H1 (cell line): ENCODE measurements around the gene POLA1. TPM values are rescaled to one million over a fixed set of nuclear protein-coding genes. Genes with fewer than 3 reads are reported as not detected.

Experiments
- CTCF ChIA-PET: fragments of 300-600 bp; sonication (Branson Sonifier 250); formaldehyde crosslinking; loops from one replicate; lab custom pipeline; 2021; ENCODE audit not compliant: partially characterized antibody; lab: Charles Lee
- POLR2A ChIA-PET: fragments of 300-600 bp; sonication (Branson Sonifier 250); formaldehyde crosslinking; loops from one replicate; lab custom pipeline; 2021; ENCODE audit warnings: inconsistent platforms; ENCODE audit not compliant: partially characterized antibody; lab: Charles Lee
- DNase-seq, 2 experiments: peaks; one replicate each; pipeline versions ENCODE4 v3.0.0 to v3.0.0-alpha.2; 2010 to 2022; ENCODE audit warnings: low spot score in 2 of 2, low read depth in 1 of 2, mixed read lengths in 1 of 2
- FAIRE-seq: peaks from 2 replicates; lab custom pipeline; 2011; peaks lifted over from hg19 to GRCh38; lab: Jason Lieb, UNC
- H2AFZ ChIP-seq: 2 replicates; pipeline ENCODE4 v1.8.1; 2012; ENCODE audit warnings: low read length, inconsistent platforms
- H2AK5ac ChIP-seq: 2 replicates; pipeline ENCODE4 v1.6.1; 2013; ENCODE audit warnings: low read depth, low read length
- H2BK120ac ChIP-seq: replicated peaks from 2 replicates; pipeline ENCODE3; 2013; ENCODE audit warnings: low read depth, low read length, inconsistent platforms
- H2BK12ac ChIP-seq: 2 replicates; pipeline ENCODE4 v1.6.1; 2013; ENCODE audit warnings: low read depth, low read length
- H2BK15ac ChIP-seq: 2 replicates; pipeline ENCODE4 v1.6.1; 2013; ENCODE audit warnings: low read length
- H2BK20ac ChIP-seq: 2 replicates; pipeline ENCODE4 v1.6.1; 2013; ENCODE audit warnings: low read length
- H2BK5ac ChIP-seq: 2 replicates; pipeline ENCODE4 v1.6.1; 2013; ENCODE audit warnings: low read depth, low read length
- H3K14ac ChIP-seq: 2 replicates; pipeline ENCODE4 v1.6.1; 2013; ENCODE audit warnings: inconsistent platforms; ENCODE audit not compliant: insufficient read length
- H3K18ac ChIP-seq: 2 replicates; pipeline ENCODE4 v1.6.1; 2013; ENCODE audit warnings: low read length; ENCODE audit errors: extremely low read depth
- H3K23ac ChIP-seq: 2 replicates; pipeline ENCODE4 v1.6.1; 2013; ENCODE audit warnings: inconsistent platforms; ENCODE audit not compliant: insufficient read length
- H3K23me2 ChIP-seq: 2 replicates; pipeline ENCODE4 v1.6.1; 2013; ENCODE audit warnings: low read depth, low read length
- H3K27ac ChIP-seq: 2 replicates; pipeline ENCODE4 v1.6.1; 2011; ENCODE audit warnings: low read depth, low read length, inconsistent platforms
- H3K27me3 ChIP-seq, 4 experiments: replicated peaks in 1 of 4; 1 replicate in 1 of 4; 2 replicates in 3 of 4; pipeline versions ENCODE4 v1.6.1 to v1.8.1; 2011 to 2013; ENCODE audit warnings: low read length in 3 of 4, mild to moderate bottlenecking in 3 of 4, inconsistent platforms in 2 of 4, mixed read lengths in 2 of 4, moderate library complexity in 1 of 4; ENCODE audit not compliant: control insufficient read depth in 3 of 4, insufficient read depth in 3 of 4; ENCODE audit errors: extremely low read depth in 1 of 4
- H3K36me3 ChIP-seq, 4 experiments: 2 replicates each; pipeline versions ENCODE4 v1.6.1 to v1.8.1; 2011 to 2013; ENCODE audit warnings: mild to moderate bottlenecking in 4 of 4, low read length in 3 of 4, moderate library complexity in 2 of 4, control low read depth in 1 of 4, inconsistent platforms in 1 of 4; ENCODE audit not compliant: insufficient read depth in 4 of 4, control insufficient read depth in 2 of 4
- H3K4ac ChIP-seq: replicated peaks from 2 replicates; pipeline ENCODE3; 2013; ENCODE audit warnings: low read length, low read depth, mixed read lengths, inconsistent platforms; ENCODE audit not compliant: insufficient read length
- H3K4me1 ChIP-seq, 4 experiments: replicated peaks in 1 of 4; 1 replicate in 1 of 4; 2 replicates in 3 of 4; pipeline versions ENCODE4 v1.6.1 to v1.8.1; 2011 to 2013; ENCODE audit warnings: low read length in 3 of 4, inconsistent platforms in 2 of 4, mixed read lengths in 1 of 4; ENCODE audit not compliant: insufficient read depth in 4 of 4, control insufficient read depth in 3 of 4
- H3K4me2 ChIP-seq, 2 experiments: 2 replicates each; pipeline versions ENCODE4 v1.6.1 to v1.8.1; 2011 to 2013; ENCODE audit warnings: low read depth in 2 of 2, low read length in 2 of 2, control low read depth in 1 of 2, inconsistent platforms in 1 of 2, mild to moderate bottlenecking in 1 of 2; ENCODE audit not compliant: insufficient read depth in 1 of 2
- H3K4me3 ChIP-seq, 4 experiments: fragments of 200-600, 300-600 bp in 1 of 4; sonication (generic), shearing (Covaris generic), sonication (Bioruptor Twin) in 1 of 4; 2 replicates each; pipeline versions ENCODE4 v1.5.1 to v1.8.1; 2011 to 2016; ENCODE audit warnings: low read length in 4 of 4, low read depth in 3 of 4, control low read depth in 2 of 4, inconsistent platforms in 2 of 4, mild to moderate bottlenecking in 2 of 4, mixed read lengths in 1 of 4, moderate library complexity in 1 of 4; ENCODE audit not compliant: insufficient read depth in 2 of 4; ENCODE audit errors: extremely low read depth in 1 of 4
- H3K56ac ChIP-seq: replicated peaks from 2 replicates; pipeline ENCODE3; 2013; ENCODE audit warnings: low read depth, mild to moderate bottlenecking, mixed read lengths, low read length, inconsistent platforms; ENCODE audit not compliant: insufficient read length
- H3K79me1 ChIP-seq: 2 replicates; pipeline ENCODE4 v1.6.1; 2013; ENCODE audit warnings: low read depth, low read length, control low read depth
- H3K79me2 ChIP-seq, 2 experiments: 2 replicates each; pipeline versions ENCODE4 v1.6.1 to v1.8.1; 2012 to 2013; ENCODE audit warnings: low read length in 2 of 2, mild to moderate bottlenecking in 2 of 2, inconsistent platforms in 1 of 2; ENCODE audit not compliant: insufficient read depth in 2 of 2, control insufficient read depth in 1 of 2
- H3K9ac ChIP-seq, 4 experiments: replicated peaks in 1 of 4; 1 replicate in 1 of 4; 2 replicates in 3 of 4; pipeline versions ENCODE4 v1.6.1 to v1.8.1; 2011 to 2013; ENCODE audit warnings: low read depth in 3 of 4, low read length in 3 of 4, control low read depth in 2 of 4, mild to moderate bottlenecking in 2 of 4, moderate library complexity in 2 of 4, inconsistent platforms in 1 of 4; ENCODE audit errors: extremely low read depth in 1 of 4
- H3K9me3 ChIP-seq, 2 experiments: 2 replicates each; pipeline versions ENCODE4 v1.6.1 to v1.8.1; 2012 to 2013; ENCODE audit warnings: mild to moderate bottlenecking in 2 of 2, moderate library complexity in 2 of 2, control low read depth in 1 of 2, inconsistent platforms in 1 of 2, low read depth in 1 of 2, low read length in 1 of 2, mixed read lengths in 1 of 2; ENCODE audit not compliant: insufficient read depth in 2 of 2
- H4K20me1 ChIP-seq, 2 experiments: replicated peaks in 1 of 2; 2 replicates each; pipeline versions ENCODE3 to v1.8.1; 2011 to 2013; ENCODE audit warnings: inconsistent platforms in 2 of 2, low read length in 2 of 2, mild to moderate bottlenecking in 1 of 2; ENCODE audit not compliant: insufficient read depth in 2 of 2, control insufficient read depth in 1 of 2
- H4K5ac ChIP-seq: 2 replicates; pipeline ENCODE4 v1.6.1; 2013; ENCODE audit warnings: low read length, low read depth, mixed read lengths, inconsistent platforms; ENCODE audit not compliant: insufficient read length
- H4K8ac ChIP-seq: 2 replicates; pipeline ENCODE4 v1.8.0; 2013; ENCODE audit warnings: mild to moderate bottlenecking, moderate library complexity, low read length, inconsistent platforms; ENCODE audit not compliant: insufficient read depth; ENCODE audit errors: extremely low read depth
- H4K91ac ChIP-seq: replicated peaks from 2 replicates; pipeline ENCODE3; 2013; ENCODE audit warnings: low read length, mixed read lengths, inconsistent platforms; ENCODE audit not compliant: insufficient read length
- ASH2L ChIP-seq: fragments of 200-600, 300-600 bp; sonication (generic); IDR thresholded peaks from one replicate; pipeline ENCODE4 v1.7.1; 2017; ENCODE audit warnings: low read length
- BRCA1 ChIP-seq: IDR thresholded peaks from 2 replicates; pipeline ENCODE4 v1.6.1; 2012; ENCODE audit warnings: low read depth, low read length, improper control_type of control experiment
- KDM5A ChIP-seq: fragments of 200-600 bp; IDR thresholded peaks from 2 replicates; pipeline ENCODE4 v1.7.1; 2012; ENCODE audit warnings: mild to moderate bottlenecking, low read length, inconsistent platforms, mixed read lengths
- RAD21 ChIP-seq, 2 experiments: IDR thresholded peaks in 1 of 2; conservative IDR thresholded peaks in 1 of 2; 2 replicates each; pipeline ENCODE4 v1.6.1; 2011; ENCODE audit warnings: low read depth in 2 of 2, low read length in 2 of 2, improper control_type of control experiment in 1 of 2, inconsistent platforms in 1 of 2, mild to moderate bottlenecking in 1 of 2, moderate library complexity in 1 of 2
- TEAD4 ChIP-seq: IDR thresholded peaks from 2 replicates; pipeline ENCODE4 v1.6.1; 2012; ENCODE audit warnings: low read depth, low read length, inconsistent platforms, mixed read lengths
- WGBS, 2 experiments: shearing (Covaris generic) in 1 of 2; methylation state at CpG; one replicate each; pipeline versions ENCODE4 v1.1.6 to v1.1.7; 2013 to 2015; ENCODE audit warnings: low lambda C conversion rate in 2 of 2, mixed read lengths in 2 of 2, inconsistent platforms in 1 of 2, low coverage in 1 of 2, missing lambda C conversion rate in 1 of 2; ENCODE audit not compliant: insufficient replicate concordance in 2 of 2, insufficient coverage in 1 of 2, insufficient read length in 1 of 2; ENCODE audit errors: extremely low coverage in 1 of 2, missing lambda C conversion rate in 1 of 2; 5-methylcytosine and 5-hydroxymethylcytosine counted together
- polyA plus RNA-seq, 7 experiments: library from polyadenylated mRNA; depleted of rRNA in 3 of 7; stranded (reverse) in 5 of 7; unstranded in 2 of 7; fragments of >200 nt in 5 of 7; fragments of 200-250 nt in 2 of 7; gene quantifications; 1 replicate in 5 of 7; 2 replicates in 1 of 7; 4 replicates in 1 of 7; pipeline versions ENCODE4 v1.2.1 to v1.2.3, GENCODE V29; 2011 to 2013; ENCODE audit warnings: missing spikeins in 2 of 7, mixed read lengths in 2 of 7
- total RNA-seq: library from RNA; stranded (reverse); fragmentation: NEBNext Ultra II Directional; extraction: Animal tissue kit (Norgen Biotek cat#: 25700); gene quantifications from 2 replicates; pipeline ENCODE4 v1.2.1, GENCODE V29; 2021
- TF ChIP-seq, protein P1 (sequence below), 3 experiments: IDR thresholded peaks; 1 replicate in 2 of 3; 2 replicates in 1 of 3; pipeline versions ENCODE4 v1.5.1 to v1.6.1; 2011; ENCODE audit warnings: low read length in 3 of 3, mild to moderate bottlenecking in 3 of 3, inconsistent platforms in 2 of 3, low read depth in 1 of 3, moderate library complexity in 1 of 3; ENCODE audit not compliant: insufficient read depth in 1 of 3; ENCODE audit errors: control extremely low read depth in 1 of 3

POLA1 gene
- total and polyA plus RNA-seq, 2 of the 8 experiments (the other 6 are each of a cell fraction or from before 2014, with no cell fraction given), result 5.6 to 34.9 TPM

DNA sequence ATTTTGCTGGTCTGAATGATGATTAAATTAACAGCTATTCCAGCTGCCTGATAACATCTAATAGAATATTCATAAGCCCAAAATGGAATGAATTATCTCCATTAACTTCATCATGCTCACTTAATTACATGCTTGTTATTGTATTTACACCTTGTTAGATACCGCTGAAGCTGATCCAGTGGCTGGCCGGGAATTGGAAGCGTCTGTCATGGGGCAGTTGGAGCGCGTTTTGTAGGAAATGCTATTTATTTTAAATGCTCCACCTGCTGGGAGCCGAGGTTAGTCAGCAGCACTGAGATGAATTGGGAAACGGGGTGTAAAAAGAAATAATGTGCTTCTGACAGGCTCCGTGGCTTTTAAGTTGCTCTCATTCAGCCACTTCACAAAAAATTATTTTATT lies 296.8 kb downstream of the POLA1 start:
- Histone ChIP-seq H2BK12ac (no peak overlapping the region), H2BK120ac (no peak overlapping the region), H2AFZ (no peak overlapping the region), H3K9me3 (no peaks in the 10 kb centered on the region), H3K9ac (no peak overlapping the region), H3K56ac (no peak overlapping the region), H3K79me1 (no peaks in the 10 kb centered on the region), H2BK15ac (no peak overlapping the region), H4K8ac (no peak overlapping the region), H3K23me2 (no peaks in the 10 kb centered on the region), H2AK5ac (no peak overlapping the region), H3K27me3 (no peaks in the 10 kb centered on the region), H3K23ac (no peak overlapping the region), H4K5ac (no peak overlapping the region), H2BK20ac (no peak overlapping the region), H3K4ac (no peak overlapping the region), H3K14ac (no peak overlapping the region), H3K27ac (no peak overlapping the region), H3K4me1 (peaks cover 0 to 15% (median 11%) of the 10 kb centered on the region in 4 experiments), H3K4me3 (no peak overlapping the region), H3K36me3 (no peaks in the 10 kb centered on the region), H3K4me2 (no peak overlapping the region), H4K20me1 (no peaks in the 10 kb centered on the region), H4K91ac (no peak overlapping the region), H3K18ac (no peak overlapping the region), H2BK5ac (no peak overlapping the region), H3K79me2 (no peaks in the 10 kb centered on the region)
- DNase-seq, result no peak
- ChIA-PET POLR2A (no interaction called here), CTCF (interaction anchor here (0.6 kb wide), 1 partner anchor 21 kb away, joined by 3 read pairs; no protein-coding TSS in a partner anchor)
- FAIRE-seq, result peak; percentile 80
- WGBS, 2 experiments, result 47% methylated on average over 8 of the region's 8 CpGs; no CpG with 5 or more reads in 1 of the 2 experiments
- TF ChIP-seq, protein P1, sequence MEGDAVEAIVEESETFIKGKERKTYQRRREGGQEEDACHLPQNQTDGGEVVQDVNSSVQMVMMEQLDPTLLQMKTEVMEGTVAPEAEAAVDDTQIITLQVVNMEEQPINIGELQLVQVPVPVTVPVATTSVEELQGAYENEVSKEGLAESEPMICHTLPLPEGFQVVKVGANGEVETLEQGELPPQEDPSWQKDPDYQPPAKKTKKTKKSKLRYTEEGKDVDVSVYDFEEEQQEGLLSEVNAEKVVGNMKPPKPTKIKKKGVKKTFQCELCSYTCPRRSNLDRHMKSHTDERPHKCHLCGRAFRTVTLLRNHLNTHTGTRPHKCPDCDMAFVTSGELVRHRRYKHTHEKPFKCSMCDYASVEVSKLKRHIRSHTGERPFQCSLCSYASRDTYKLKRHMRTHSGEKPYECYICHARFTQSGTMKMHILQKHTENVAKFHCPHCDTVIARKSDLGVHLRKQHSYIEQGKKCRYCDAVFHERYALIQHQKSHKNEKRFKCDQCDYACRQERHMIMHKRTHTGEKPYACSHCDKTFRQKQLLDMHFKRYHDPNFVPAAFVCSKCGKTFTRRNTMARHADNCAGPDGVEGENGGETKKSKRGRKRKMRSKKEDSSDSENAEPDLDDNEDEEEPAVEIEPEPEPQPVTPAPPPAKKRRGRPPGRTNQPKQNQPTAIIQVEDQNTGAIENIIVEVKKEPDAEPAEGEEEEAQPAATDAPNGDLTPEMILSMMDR (IDR thresholded peaks at IDR 0.05; ENCODE audit: control extremely low read depth in 1 of 3, insufficient read depth in 1 of 3, low read depth in 1 of 3, low read length in 3 of 3), result peak in 2 of 3 experiments; percentile 7 to 18; a peak in 2 of 4 replicates
- TF ChIP-seq BRCA1 (no peak), ASH2L (no peak), RAD21 (IDR thresholded peaks at IDR 0.05 in 1 of 2, conservative IDR thresholded peaks at IDR 0.05 in 1 of 2; ENCODE audit: low read depth in 2 of 2, low read length in 2 of 2) (peak in 1 of 2 experiments; percentile 25; a peak in 1 of 4 replicates), KDM5A (no peak), TEAD4 (no peak)
